Smooth muscle cell (in vitro differentiated cells): ENCODE results near the gene EVA1A. TPM values are rescaled to one million over a fixed set of nuclear protein-coding genes. Genes with fewer than 3 reads are reported as not detected.

Experiments used
- DNase-seq: peaks from one replicate; lab custom pipeline; 2025; ENCODE audit not compliant: unreplicated experiment; lab: John Stamatoyannopoulos, UW
- H2AFZ ChIP-seq: fragments of 200-600 bp; sonication (generic); 2 replicates; pipeline ENCODE4 v1.6.0; 2016; ENCODE audit warnings: antibody characterized with exemption, low read depth, mild to moderate bottlenecking
- H3F3A ChIP-seq: fragments of 200-600 bp; sonication (generic); 2 replicates; pipeline ENCODE4 v1.6.0; 2017; ENCODE audit warnings: antibody characterized with exemption, low read depth
- H3K27ac ChIP-seq: fragments of 200-600 bp; sonication (generic); 2 replicates; pipeline ENCODE4 v1.5.1; 2016; ENCODE audit warnings: low read depth, mild to moderate bottlenecking
- H3K27me3 ChIP-seq: fragments of 200-600 bp; sonication (generic); 2 replicates; pipeline ENCODE4 v1.6.1; 2016; ENCODE audit warnings: low read depth, mild to moderate bottlenecking
- H3K36me3 ChIP-seq: fragments of 200-600 bp; sonication (generic); 2 replicates; pipeline ENCODE4 v1.5.1; 2016; ENCODE audit warnings: low read depth
- H3K4me1 ChIP-seq: fragments of 200-600 bp; sonication (generic); 2 replicates; pipeline ENCODE4 v1.5.1; 2016; ENCODE audit warnings: low read depth
- H3K4me2 ChIP-seq: fragments of 200-600 bp; sonication (generic); 2 replicates; pipeline ENCODE4 v1.6.0; 2016; ENCODE audit warnings: mild to moderate bottlenecking
- H3K4me3 ChIP-seq: fragments of 200-600 bp; sonication (generic); 2 replicates; pipeline ENCODE4 v1.5.1; 2016; ENCODE audit warnings: mild to moderate bottlenecking
- H3K79me2 ChIP-seq: fragments of 200-600 bp; sonication (generic); 2 replicates; pipeline ENCODE4 v1.6.0; 2016; ENCODE audit warnings: low read depth, mild to moderate bottlenecking
- H3K9ac ChIP-seq: fragments of 200-600 bp; sonication (generic); 2 replicates; pipeline ENCODE4 v1.6.0; 2016; ENCODE audit warnings: low read depth
- H3K9me3 ChIP-seq: fragments of 200-600 bp; sonication (generic); replicated peaks from 2 replicates; pipeline ENCODE4 v1.5.1; 2016; ENCODE audit warnings: low read depth
- H4K20me1 ChIP-seq: fragments of 200-600 bp; sonication (generic); 2 replicates; pipeline ENCODE4 v1.6.0; 2016; ENCODE audit warnings: low read depth
- WGBS: methylation state at CpG from one replicate; pipeline ENCODE4 v1.1.7; 2016; ENCODE audit warnings: low lambda C conversion rate; 5-methylcytosine and 5-hydroxymethylcytosine counted together
- polyA plus RNA-seq: library from polyadenylated mRNA; unstranded; fragments of >200 nt; fragmentation: Nextera tagmentation; extraction: Ambion mirVana; gene quantifications from 2 replicates; pipeline ENCODE4 v1.2.1, GENCODE V29; 2016
- total RNA-seq: library from RNA; depleted of rRNA; stranded (reverse); fragments of >200 nt; gene quantifications from 2 replicates; pipeline ENCODE4 v1.2.3, GENCODE V29; 2014
- TF ChIP-seq, protein P1 (sequence below): fragments of 200-600 bp; sonication (generic); IDR thresholded peaks from 2 replicates; pipeline ENCODE4 v1.5.1; 2017; ENCODE audit warnings: borderline replicate concordance, mild to moderate bottlenecking, antibody characterized with exemption; ENCODE audit not compliant: insufficient read depth, poor library complexity, severe bottlenecking

Gene EVA1A
- total and polyA plus RNA-seq, 2 experiments from 2014 or later = 84.1 to 89.2 TPM

DNA sequence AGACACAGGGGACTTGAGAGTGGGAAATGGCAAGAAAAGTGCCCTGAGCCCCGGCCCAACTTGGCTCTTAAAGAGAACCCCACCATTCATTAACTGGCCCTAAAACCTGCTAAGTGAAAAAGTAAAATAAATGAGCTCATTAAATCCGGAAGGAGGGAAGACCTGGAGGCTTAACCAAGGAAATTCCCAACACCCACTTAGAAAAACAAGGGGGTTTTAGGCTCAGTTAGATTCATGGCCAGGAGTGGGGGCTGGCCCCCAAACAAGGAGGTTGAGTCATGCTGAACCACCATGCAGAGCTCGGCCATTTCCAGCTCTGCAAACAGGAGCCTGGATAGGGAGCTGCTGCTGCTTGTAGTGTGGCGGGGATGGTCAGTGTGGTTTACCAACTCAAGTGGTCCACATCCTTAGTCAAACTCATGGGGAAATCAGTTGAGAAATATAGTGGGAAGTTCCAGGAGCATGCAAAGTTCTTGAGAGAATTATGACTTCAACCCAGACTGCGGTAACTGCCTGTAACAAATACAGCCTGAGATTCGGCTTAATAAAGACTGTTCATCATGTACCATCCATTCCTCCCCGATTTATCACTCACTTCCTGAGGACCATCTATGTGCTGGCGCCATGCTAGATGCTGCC lies 46.1 kb upstream of the EVA1A start:
- peaks cover 7% of the 10 kb centered on the region for H3F3A ChIP-seq
- peaks cover 17% of the 10 kb centered on the region for H3K4me1 ChIP-seq
- H3K4me2 ChIP-seq = peak overlapping the region; percentile 43
- no peaks in the 10 kb centered on the region for H3K9me3 ChIP-seq
- TF ChIP-seq, protein P1, sequence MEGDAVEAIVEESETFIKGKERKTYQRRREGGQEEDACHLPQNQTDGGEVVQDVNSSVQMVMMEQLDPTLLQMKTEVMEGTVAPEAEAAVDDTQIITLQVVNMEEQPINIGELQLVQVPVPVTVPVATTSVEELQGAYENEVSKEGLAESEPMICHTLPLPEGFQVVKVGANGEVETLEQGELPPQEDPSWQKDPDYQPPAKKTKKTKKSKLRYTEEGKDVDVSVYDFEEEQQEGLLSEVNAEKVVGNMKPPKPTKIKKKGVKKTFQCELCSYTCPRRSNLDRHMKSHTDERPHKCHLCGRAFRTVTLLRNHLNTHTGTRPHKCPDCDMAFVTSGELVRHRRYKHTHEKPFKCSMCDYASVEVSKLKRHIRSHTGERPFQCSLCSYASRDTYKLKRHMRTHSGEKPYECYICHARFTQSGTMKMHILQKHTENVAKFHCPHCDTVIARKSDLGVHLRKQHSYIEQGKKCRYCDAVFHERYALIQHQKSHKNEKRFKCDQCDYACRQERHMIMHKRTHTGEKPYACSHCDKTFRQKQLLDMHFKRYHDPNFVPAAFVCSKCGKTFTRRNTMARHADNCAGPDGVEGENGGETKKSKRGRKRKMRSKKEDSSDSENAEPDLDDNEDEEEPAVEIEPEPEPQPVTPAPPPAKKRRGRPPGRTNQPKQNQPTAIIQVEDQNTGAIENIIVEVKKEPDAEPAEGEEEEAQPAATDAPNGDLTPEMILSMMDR = no peak
- H3K9ac ChIP-seq = peak overlapping the region; percentile 72
- H3K79me2 ChIP-seq = no peaks in the 10 kb centered on the region
- H3K27ac ChIP-seq = peak overlapping the region; percentile 93
- H3K27me3 ChIP-seq = no peaks in the 10 kb centered on the region
- DNase-seq = no peak
- no peak overlapping the region for H2AFZ ChIP-seq
- no peak overlapping the region for H3K4me3 ChIP-seq
- H3K36me3 ChIP-seq = no peaks in the 10 kb centered on the region
- 60% methylated on average over 8 of the region's 8 CpGs for WGBS
- H4K20me1 ChIP-seq = no peaks in the 10 kb centered on the region

DNA sequence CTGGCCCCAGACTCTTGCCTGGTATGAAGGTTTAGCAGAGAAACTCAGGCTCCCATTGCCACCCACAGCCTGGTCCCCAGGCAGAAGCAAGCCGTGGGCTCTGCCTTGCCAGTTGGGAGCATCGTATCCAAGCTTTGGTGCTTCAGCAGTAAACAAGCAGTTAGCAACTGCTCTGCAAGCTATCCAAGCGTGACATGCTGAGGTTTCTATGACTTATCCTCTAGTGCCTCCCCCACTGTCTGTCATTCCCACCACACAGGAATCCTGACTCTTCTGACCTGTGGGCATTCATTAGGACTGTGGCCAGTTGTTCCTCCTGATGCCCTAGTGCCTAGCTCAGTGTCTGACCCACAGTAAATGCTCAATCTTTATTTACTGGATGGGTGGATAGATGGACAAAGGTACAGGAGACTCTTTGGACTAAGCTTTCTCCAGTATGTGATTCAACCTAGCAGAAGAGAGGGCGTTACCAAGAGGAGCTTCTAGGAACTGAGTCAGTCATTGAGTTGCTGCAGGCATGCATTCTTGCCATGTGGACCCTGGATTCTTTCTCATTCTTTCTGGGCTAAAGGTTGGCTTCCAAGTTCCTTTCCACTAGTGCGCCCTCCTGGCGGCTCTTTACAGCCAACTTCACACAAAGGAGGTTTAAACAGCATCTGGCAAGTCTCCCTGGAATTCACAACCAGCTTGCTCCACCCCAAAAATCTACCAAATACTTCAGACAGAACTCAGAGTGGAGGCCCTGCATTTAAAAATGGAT lies 45.2 kb upstream of the EVA1A start:
- Histone ChIP-seq H3K27me3 (no peaks in the 10 kb centered on the region), H4K20me1 (no peaks in the 10 kb centered on the region), H3K4me1 (peaks cover 17% of the 10 kb centered on the region), H3K9ac (peak overlapping the region; percentile 72), H3K9me3 (no peaks in the 10 kb centered on the region), H3K4me3 (no peak overlapping the region), H3F3A (peaks cover 7% of the 10 kb centered on the region), H3K27ac (peak overlapping the region; percentile 93), H3K36me3 (no peaks in the 10 kb centered on the region), H3K79me2 (no peaks in the 10 kb centered on the region), H2AFZ (no peak overlapping the region), H3K4me2 (peak overlapping the region; percentile 43)
- TF ChIP-seq, protein P1 = no peak
- 40% methylated on average over 6 of the region's 6 CpGs for WGBS
- DNase-seq = no peak

DNA sequence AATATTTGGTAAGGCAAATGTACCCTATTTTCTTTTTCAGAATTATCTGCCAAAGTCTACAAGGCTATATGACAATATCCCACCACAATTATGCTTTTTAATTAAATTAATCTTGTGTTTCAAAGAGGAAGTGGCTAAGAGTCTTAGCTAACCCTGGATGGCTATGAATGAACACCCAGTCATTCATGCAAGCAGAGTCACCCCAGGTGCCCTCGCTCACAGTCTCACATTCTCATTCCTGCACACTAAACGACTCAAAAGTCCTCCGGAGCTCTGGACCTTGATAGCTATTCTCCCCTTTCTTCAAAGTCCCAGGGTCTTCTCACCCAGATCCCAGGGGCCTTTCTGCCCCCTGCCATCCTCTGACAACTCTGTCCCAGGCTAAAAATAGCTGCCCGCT lies 43.7 kb upstream of the EVA1A start:
- peak overlapping the region; percentile 76 for H3K27ac ChIP-seq
- H3K79me2 ChIP-seq = no peaks in the 10 kb centered on the region
- no peak overlapping the region for H3K4me3 ChIP-seq
- TF ChIP-seq, protein P1 = no peak
- H3K9ac ChIP-seq = no peak overlapping the region
- no peak for DNase-seq
- no peaks in the 10 kb centered on the region for H3K9me3 ChIP-seq
- H2AFZ ChIP-seq = no peak overlapping the region
- 86% methylated on average over 4 of the region's 4 CpGs for WGBS
- peaks cover 7% of the 10 kb centered on the region for H3F3A ChIP-seq
- peaks cover 17% of the 10 kb centered on the region for H3K4me1 ChIP-seq
- H3K27me3 ChIP-seq = no peaks in the 10 kb centered on the region
- H4K20me1 ChIP-seq = no peaks in the 10 kb centered on the region
- H3K36me3 ChIP-seq = no peaks in the 10 kb centered on the region
- H3K4me2 ChIP-seq = no peak overlapping the region

DNA sequence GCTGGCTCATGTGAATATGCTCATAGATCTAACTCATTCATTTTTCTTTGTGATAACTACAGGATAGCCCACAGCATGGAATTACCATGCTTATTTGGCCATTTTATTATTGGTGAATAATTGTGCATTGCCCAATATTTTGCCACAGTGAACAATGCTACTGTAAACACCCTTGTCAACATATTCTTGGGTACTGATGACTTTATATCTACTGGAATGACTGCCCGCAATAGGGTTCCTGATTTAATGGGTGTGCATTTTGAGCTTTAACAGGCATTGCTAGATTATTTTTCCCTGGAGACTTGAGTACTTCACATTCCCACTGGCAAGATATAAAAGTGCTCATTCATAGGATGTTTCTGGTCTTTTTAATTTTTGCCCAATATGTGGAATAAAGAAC lies 42.7 kb upstream of the EVA1A start:
- DNase-seq = no peak
- H3K4me3 ChIP-seq = no peak overlapping the region
- H4K20me1 ChIP-seq = no peaks in the 10 kb centered on the region
- H3K4me1 ChIP-seq = peaks cover 11% of the 10 kb centered on the region
- H3F3A ChIP-seq = peaks cover 7% of the 10 kb centered on the region
- TF ChIP-seq, protein P1 = no peak
- no peaks in the 10 kb centered on the region for H3K9me3 ChIP-seq
- peak overlapping the region; percentile 4 for H3K4me2 ChIP-seq
- no peaks in the 10 kb centered on the region for H3K79me2 ChIP-seq
- H3K36me3 ChIP-seq = no peaks in the 10 kb centered on the region
- H3K9ac ChIP-seq = no peak overlapping the region
- no peak overlapping the region for H2AFZ ChIP-seq
- WGBS = 70% methylated on average over 1 of the region's 1 CpG
- no peaks in the 10 kb centered on the region for H3K27me3 ChIP-seq
- peak overlapping the region; percentile 76 for H3K27ac ChIP-seq
